Measurements from ENCODE around the gene HMCN2.

Gene HMCN2

DNA sequence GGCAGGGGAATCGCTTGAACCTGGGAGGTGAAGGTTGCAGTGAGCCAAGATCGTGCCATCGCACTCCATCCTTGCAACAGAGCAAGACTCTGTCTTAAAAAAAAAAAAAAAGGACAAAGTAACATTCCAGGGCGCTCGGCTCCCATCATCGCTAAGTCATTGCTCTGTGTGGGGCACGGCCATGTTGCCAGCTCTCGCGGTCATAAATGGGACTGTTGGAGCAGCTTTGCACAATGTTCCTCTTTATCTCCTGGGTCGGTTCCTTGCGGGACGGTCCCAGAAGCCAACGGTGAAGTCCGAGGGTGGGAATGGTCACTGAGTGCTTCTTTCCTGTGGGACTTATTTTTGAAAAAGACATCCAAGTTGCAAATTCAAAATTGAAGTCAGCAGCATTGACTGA, 65.5 kb downstream of the HMCN2 start:
- no peak overlapping the region for H3K4me3 ChIP-seq (ENCODE audit: low read depth, low read length)
- TF ChIP-seq, protein P1, sequence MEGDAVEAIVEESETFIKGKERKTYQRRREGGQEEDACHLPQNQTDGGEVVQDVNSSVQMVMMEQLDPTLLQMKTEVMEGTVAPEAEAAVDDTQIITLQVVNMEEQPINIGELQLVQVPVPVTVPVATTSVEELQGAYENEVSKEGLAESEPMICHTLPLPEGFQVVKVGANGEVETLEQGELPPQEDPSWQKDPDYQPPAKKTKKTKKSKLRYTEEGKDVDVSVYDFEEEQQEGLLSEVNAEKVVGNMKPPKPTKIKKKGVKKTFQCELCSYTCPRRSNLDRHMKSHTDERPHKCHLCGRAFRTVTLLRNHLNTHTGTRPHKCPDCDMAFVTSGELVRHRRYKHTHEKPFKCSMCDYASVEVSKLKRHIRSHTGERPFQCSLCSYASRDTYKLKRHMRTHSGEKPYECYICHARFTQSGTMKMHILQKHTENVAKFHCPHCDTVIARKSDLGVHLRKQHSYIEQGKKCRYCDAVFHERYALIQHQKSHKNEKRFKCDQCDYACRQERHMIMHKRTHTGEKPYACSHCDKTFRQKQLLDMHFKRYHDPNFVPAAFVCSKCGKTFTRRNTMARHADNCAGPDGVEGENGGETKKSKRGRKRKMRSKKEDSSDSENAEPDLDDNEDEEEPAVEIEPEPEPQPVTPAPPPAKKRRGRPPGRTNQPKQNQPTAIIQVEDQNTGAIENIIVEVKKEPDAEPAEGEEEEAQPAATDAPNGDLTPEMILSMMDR (IDR thresholded peaks at IDR 0.05; ENCODE audit: borderline replicate concordance, insufficient read depth, low read depth, low read length): no peak

DNA sequence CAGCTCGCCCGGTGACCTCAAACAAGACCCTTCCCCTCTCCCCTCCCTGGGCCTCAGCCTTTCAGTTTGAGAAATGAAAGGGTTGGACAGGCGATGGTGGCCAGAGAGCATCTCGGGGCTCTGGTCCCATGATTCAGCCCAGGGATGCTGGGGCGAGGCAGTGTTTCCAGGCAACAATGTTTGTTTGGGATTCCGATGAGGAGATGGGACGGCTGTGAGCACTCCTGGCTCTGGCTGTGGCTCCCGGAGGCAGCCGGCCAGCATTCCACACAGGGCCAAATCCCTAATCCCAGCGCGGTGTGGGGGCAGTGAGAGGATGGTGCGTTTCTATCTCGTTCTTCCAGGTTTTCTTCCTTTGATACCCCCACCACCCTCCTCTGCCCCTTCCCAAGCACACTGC, 66.0 kb downstream of the HMCN2 start:
- TF ChIP-seq, protein P1 (IDR thresholded peaks at IDR 0.05; ENCODE audit: borderline replicate concordance, insufficient read depth, low read depth, low read length): no peak
- H3K4me3 ChIP-seq (ENCODE audit: low read depth, low read length): no peak overlapping the region

GRCh38 chr9:130332384-130332926, 66.9 kb downstream of the HMCN2 start:
- H3K4me3 ChIP-seq (ENCODE audit: low read depth, low read length): no peak overlapping the region
- TF ChIP-seq, protein P1 (IDR thresholded peaks at IDR 0.05; ENCODE audit: borderline replicate concordance, insufficient read depth, low read depth, low read length): no peak

DNA sequence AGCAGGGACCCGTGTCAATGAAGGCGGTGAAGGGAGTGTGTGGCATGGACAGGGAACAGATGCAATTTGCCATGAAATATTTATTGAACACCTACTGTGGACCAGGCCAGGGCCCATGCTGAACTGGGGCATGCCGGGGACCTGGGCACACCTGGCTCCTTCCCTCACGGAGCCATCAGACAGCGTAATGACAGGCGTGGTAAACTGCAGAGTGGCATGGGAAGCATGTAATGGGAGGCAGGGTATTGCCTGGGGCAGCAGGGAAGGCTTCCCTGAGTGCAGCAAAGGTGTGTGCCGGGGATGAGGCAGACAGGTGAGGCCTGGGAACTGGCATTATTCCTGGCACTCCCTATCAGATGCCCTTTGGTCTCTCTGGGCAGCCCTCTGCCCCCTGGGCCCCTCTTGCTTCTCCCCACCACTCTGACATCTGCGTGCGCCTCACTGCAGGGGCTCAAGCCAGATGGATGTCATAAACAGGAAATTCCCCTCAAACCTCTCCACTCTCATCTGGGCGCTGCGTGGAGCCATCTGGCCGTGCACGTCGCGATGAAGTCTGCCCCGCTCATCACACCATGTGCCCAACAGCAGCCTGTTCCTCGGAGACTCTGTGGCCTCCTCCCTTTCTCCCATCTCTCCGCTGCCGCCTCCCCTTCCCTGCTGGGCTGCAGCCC, 67.6 kb downstream of the HMCN2 start:
- TF ChIP-seq, protein P1 (IDR thresholded peaks at IDR 0.05; ENCODE audit: borderline replicate concordance, insufficient read depth, low read depth, low read length): no peak

GRCh38 chr9:130333712-130334062, 68.1 kb downstream of the HMCN2 start:
- TF ChIP-seq, protein P1 (IDR thresholded peaks at IDR 0.05; ENCODE audit: borderline replicate concordance, insufficient read depth, low read depth, low read length): no peak
- no peak overlapping the region for H3K4me3 ChIP-seq (ENCODE audit: low read depth, low read length)

More for the DNA sequence above, 67.6 kb downstream of the HMCN2 start:
- H3K4me3 ChIP-seq (ENCODE audit: low read depth, low read length): no peak overlapping the region

DNA sequence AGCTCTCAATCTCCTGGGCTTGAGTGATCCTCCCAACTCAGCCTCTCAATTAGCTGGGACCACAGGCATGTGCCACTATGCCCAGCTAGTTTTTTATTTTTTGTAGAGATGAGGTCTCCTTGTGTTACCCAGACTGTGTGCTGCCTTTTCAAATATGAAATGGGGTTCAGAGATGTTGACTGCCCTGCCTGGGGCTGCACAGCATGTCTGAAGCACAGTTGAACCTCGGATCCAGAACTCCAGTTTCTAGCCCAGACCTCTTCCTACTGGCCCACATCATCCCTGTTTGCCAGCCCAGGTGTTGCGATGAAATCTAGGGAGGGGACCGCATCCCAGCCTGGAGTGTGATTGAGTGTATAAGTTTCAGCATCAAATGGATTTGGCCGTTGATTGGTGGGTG, 69.4 kb downstream of the HMCN2 start:
- TF ChIP-seq, protein P1 (IDR thresholded peaks at IDR 0.05; ENCODE audit: borderline replicate concordance, insufficient read depth, low read depth, low read length): no peak
- H3K4me3 ChIP-seq (ENCODE audit: low read depth, low read length): no peak overlapping the region

DNA sequence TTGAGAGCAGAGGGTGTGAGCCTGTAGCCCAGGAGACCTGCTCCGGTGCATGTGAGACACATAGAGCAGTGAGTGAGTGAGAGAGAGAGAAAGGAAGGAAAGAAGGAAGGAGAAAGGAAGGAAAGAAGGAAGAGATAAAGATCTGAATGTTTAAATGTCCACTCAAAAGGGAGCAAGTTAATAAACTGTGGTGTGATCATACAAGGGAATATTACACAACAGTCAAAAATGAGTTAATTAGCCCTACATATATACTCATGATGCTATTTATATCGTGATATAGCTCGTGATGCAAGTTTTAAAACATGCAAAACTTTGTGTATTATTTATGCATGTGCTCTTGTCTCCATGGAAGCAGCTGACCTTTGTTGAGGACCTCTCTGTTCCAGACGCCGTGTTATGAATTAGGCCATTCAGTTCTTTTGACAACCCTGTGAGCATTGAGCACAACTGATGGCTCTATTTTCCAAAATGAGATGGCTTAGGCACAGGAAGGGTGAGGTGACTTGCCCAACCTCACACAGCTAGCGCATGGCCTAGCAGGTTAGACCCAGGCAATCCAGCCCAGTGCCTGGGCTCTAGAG, 70.6 kb downstream of the HMCN2 start:
- H3K4me3 ChIP-seq (ENCODE audit: low read depth, low read length): no peak overlapping the region
- TF ChIP-seq, protein P1 (IDR thresholded peaks at IDR 0.05; ENCODE audit: borderline replicate concordance, insufficient read depth, low read depth, low read length): no peak

Data from GM12875 (cell line).